ENCODE measurements around the gene DUSP9.
"Not testable (repeated sequence)": the region's sequence is repeated elsewhere in the genome, so short reads cannot be mapped to it uniquely, and the experiment has no call there.

Gene DUSP9

DNA sequence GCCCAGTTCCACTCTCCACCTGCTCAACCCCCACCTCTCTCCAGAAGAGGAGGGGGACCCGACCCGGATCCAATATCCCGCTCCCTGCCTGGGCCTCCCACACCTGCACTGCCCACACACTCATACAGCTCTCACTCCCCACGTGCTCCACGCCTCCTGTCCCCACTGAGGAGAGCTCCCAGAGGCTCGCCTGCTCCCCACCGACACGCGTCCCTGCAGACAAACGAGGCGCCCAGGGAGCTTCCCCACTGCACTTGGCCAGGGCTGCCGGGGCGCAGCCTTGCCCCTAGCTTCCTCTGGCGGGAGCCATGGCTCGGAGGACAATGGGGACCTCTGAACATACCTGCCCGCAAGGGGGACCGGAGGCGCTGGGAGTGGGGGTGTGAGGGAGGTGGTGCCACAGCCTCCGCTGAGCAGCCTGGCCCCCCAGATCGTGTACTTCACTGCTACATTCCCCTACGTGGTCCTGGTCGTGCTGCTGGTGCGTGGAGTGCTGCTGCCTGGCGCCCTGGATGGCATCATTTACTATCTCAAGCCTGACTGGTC is 45.7 kb downstream of the DUSP9 start:
- DNase-seq (ENCODE audit: low spot score), result no peak

DNA sequence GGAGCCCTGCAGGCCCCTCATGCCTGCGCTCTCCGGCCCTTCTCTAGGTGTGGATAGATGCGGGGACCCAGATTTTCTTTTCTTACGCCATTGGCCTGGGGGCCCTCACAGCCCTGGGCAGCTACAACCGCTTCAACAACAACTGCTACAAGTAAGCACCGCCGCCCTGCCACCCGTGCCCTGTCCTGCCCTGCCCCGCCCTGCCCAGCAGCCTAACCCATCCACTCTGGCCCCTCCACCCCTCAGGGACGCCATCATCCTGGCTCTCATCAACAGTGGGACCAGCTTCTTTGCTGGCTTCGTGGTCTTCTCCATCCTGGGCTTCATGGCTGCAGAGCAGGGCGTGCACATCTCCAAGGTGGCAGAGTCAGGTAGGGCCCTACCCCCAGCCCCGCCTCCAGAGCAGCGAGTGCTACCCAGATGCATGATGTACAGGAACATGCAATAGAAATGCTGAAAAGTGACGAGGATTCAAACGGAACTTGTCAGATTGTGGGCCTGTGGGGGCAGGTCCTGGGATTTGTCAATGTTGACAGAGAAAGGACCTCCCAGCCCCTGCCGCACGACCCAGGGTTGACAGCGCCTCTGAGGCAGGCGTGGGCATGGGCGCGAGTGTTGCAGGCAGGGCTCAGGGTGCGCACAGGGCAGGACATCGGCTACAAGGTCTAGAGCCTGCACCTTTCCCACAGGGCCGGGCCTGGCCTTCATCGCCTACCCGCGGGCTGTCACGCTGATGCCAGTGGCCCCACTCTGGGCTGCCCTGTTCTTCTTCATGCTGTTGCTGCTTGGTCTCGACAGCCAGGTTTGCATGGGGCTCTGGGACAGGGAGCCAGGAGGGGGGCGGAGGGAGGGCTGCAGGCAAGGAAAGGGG is 46.4 kb downstream of the DUSP9 start:
- DNase-seq (ENCODE audit: low spot score), result no peak

DNA sequence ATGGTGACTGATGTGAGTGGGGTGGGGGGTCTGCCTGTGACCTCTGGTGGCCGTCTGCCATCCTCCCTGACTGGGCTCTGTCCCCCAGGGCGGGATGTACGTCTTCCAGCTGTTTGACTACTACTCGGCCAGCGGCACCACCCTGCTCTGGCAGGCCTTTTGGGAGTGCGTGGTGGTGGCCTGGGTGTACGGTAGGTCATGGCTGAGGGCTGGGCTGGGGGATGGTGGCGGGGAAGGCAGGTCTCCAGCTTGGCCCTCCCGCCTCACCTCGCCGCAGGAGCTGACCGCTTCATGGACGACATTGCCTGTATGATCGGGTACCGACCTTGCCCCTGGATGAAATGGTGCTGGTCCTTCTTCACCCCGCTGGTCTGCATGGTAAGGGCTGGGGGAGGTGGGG is 47.3 kb downstream of the DUSP9 start:
- DNase-seq (ENCODE audit: low spot score), result not testable (repeated sequence)

DNA sequence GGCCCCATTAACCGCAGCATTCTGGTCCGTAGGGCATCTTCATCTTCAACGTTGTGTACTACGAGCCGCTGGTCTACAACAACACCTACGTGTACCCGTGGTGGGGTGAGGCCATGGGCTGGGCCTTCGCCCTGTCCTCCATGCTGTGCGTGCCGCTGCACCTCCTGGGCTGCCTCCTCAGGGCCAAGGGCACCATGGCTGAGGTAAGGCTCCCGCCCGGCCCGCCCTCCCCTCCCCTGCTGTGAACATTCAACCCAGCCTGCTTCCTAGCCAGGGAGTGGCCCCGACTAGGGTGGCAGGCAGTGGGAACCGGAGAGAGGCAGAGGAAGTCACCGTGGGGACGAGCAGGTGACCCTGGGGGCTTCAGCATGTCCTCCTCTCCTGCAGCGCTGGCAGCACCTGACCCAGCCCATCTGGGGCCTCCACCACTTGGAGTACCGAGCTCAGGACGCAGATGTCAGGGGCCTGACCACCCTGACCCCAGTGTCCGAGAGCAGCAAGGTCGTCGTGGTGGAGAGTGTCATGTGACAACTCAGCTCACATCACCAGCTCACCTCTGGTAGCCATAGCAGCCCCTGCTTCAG is 47.8 kb downstream of the DUSP9 start:
- no peak for DNase-seq (ENCODE audit: low spot score)

DNA sequence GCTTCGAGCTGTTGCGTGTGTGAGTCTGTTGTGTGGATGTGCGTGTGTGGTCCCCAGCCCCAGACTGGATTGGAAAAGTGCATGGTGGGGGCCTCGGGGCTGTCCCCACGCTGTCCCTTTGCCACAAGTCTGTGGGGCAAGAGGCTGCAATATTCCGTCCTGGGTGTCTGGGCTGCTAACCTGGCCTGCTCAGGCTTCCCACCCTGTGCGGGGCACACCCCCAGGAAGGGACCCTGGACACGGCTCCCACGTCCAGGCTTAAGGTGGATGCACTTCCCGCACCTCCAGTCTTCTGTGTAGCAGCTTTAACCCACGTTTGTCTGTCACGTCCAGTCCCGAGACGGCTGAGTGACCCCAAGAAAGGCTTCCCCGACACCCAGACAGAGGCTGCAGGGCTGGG is 49.1 kb downstream of the DUSP9 start:
- DNase-seq (ENCODE audit: low spot score), result no peak

DNA sequence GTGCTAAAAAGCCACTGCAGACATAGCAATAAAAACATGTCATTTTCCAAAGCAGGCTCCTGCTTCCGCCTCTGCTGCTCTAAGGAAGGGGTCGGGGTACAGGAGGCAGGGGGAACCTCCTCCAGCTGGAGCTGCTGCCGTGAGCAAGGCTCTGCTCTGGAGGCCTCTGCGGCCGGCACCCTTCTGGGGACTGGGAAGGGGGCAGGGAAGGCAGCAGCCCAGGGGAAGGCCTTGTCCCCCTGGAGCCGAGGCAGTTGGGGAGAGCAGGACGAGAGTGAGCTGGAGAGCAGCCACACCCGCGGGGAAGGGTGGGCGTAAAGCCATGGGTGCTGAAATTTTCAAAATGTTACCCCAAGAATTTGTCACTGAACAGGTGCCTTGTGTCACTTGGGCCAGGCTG is 49.5 kb downstream of the DUSP9 start:
- DNase-seq (ENCODE audit: low spot score), result not testable (repeated sequence)

DNA sequence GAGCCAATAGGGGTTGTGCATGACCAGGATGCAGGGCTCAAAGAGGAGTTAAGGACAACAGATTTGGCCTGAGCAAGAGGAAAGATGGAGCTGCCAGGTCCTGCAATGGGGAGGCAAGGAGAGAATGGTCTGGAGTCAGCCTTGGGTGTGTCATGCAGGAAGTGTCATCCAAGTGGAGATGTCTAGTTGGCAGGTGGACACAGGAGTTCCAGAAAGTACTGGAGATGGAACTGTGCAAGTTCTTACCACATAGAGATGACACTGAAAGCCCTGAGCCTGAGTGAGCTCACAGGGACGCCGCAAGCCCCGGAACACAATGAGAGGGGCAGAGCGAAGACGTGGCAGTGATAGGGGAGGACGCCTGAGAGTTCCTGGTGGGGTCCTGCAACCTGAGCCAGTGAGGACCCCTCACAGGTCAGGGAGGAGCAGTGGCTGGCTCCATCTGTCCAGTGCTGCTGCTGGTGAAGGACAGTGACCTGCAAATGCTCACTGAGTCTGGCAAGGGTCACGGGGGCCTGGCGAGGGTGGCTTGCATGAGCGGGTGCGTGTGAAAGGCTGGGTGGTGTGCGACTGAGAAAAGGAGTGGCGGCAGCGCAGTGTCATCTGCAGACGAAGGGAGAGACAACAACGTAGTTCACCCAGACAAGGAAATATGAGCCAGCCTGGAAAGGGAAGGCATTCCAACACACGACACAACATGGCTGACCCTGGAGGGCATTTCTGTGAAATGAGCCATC is 50.2 kb downstream of the DUSP9 start:
- DNase-seq (ENCODE audit: low spot score), result not testable (repeated sequence)

DNA sequence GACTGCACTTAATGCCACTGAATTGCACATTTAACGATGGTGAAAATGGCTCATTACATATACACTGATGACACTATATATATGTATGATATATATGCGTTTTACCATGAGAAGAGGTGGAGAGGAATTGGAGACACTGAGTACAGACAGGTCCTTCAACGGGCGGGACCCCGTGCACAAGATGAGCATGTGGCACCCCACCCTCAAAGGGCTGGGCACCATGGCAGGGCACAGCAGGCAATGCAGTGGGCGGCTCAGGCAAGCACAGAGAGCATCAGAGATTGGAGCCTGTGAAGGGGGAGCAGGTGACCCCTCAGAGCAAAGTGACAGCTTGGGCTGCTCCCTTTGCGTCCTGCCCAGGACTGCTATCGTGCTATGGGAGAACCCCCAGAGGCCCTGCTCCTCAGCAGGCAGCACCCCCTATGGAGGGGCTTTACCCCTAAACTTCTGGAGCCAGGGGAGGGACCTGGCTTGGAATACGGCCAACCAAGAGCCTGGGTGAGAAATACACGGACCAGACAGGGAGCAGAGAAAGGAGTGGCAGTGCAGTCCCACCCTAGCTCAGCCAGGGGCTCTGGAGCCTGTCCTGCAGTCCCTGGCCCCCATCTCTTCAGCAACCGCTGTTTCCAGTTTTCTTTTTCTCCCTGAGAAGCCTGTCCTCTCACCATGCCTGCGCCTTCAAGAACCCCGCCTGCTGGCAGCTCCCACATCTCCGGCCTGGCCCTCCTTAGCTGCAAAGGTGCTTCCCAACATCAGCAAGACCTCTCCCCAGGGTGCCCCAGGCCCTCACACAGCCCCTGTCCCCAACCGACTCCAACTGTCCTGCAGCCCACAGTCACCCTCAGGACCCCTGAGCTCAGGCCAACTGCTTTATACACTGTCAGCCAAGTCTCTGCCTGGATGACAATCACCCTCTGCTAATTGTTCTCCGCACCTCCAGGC is 51.2 kb downstream of the DUSP9 start:
- no peak for DNase-seq (ENCODE audit: low spot score)

DNA sequence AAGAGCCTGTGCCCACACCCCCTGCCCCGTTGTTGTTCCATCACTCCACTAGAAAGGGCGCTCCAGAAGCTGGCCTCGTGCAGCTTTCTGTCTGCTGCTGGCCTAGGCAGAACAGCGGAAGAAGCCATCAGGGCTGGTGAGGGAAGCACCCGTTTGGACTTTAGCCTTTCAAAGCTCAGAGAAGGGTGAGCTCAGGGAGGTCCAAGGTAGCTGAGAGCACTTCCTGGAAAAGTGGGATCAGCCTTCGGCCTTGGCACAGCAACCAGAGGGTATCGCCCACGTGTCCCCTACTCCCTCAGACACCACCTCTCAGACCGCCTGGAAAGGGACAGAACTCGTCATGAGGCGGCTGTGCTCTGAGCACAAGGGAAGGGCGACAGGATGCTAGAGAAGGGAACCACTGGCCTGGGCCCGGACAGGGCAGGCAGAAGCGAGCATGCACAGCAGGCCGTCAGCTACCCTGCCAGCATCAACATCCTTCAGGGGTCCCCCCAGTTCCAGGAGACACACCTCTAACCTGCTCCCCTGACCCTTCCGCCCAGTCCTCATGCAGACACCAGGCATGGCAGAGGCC is 52.3 kb downstream of the DUSP9 start:
- not testable (repeated sequence) for DNase-seq (ENCODE audit: low spot score)

DNA sequence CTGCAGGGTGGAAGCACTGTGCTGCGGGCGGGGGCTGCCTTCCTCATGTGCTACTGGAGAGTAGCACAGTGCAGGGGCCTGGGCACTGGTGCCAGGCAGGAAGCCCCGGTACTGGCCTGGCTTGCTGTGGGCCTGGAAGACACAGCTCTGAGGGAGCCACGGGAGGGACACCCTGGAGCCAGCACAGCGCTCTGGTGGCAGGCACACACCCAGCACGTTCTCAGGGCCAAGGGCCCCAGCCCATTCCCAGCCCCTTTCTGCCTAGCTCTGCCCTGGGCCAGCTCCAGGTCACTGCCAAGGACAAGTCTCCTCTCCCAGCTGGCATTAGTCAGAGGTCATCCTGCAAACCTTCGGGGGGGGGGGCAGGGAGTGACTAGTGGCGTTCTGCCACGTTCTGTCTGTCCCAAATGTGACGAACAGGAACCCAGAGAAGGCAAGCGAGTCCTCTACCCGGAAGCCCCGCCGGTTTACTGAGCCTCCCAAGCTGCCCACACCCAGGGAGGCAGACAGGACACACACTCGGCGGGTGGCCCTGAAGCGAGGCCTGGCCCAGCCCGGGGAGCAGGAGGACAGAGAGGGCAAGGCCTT is 52.9 kb downstream of the DUSP9 start:
- DNase-seq (ENCODE audit: low spot score), result not testable (repeated sequence)

DNA sequence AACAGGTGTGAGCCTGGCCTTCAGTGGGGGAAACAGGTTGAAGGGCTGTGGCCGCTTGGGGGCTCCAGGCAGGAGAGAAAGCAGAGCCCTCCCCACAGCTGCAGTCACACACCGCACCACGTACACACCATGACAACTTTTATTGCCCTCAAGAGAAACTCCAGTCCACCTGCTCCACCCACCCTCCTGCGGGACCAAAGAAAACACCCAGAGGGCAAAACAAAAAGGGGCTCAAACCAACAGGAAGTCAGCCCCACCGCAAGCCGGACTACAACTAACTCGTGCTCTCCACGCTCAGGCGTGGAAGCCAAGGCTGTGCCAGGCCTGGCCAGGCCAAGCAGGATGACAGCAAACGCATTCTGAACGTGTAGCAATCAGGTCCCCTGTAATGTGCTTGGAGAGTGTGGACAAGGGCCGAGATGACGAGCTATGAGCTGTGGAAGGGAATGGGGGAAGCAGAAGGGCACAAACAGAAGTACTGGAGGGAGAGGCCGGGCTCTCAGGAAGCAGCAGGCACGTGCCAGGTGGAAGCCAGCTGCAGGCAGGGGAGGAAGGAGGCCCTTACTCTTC is 53.5 kb downstream of the DUSP9 start:
- DNase-seq (ENCODE audit: low spot score), result no peak
